ENCODE data around the gene KDM2B. TPM values are rescaled to one million over a fixed set of nuclear protein-coding genes. Genes with fewer than 3 reads are reported as not detected.

KDM2B gene
- total and polyA plus RNA-seq, 2 of the 8 experiments (the other 6 are each of a cell fraction or from before 2014, with no cell fraction given) = 111 to 162 TPM

GRCh38 chr12:121611306-121611705, 30.5 kb upstream of the KDM2B start:
- Histone ChIP-seq H3K27ac (ENCODE audit: low read depth, low read length) (no peak overlapping the region), H3K56ac (replicated peaks; ENCODE audit: insufficient read length, low read depth, low read length) (no peak overlapping the region), H3K14ac (ENCODE audit: insufficient read length) (no peak overlapping the region), H2AFZ (ENCODE audit: low read length) (no peak overlapping the region), H3K9me3 (ENCODE audit: insufficient read depth in 2 of 2, low read depth in 1 of 2, low read length in 1 of 2) (no peaks in the 10 kb centered on the region), H3K23me2 (ENCODE audit: low read depth, low read length) (no peaks in the 10 kb centered on the region), H2BK20ac (ENCODE audit: low read length) (no peak overlapping the region), H3K27me3 (replicated peaks in 1 of 4; ENCODE audit: control insufficient read depth in 3 of 4, extremely low read depth in 1 of 4, insufficient read depth in 3 of 4, low read length in 3 of 4) (no peaks in the 10 kb centered on the region), H4K91ac (replicated peaks; ENCODE audit: insufficient read length, low read length) (no peak overlapping the region), H4K5ac (ENCODE audit: insufficient read length, low read depth, low read length) (no peak overlapping the region), H3K18ac (ENCODE audit: extremely low read depth, low read length) (peak overlapping the region; percentile 41), H3K4me2 (ENCODE audit: insufficient read depth in 1 of 2, low read depth in 2 of 2, low read length in 2 of 2) (no peak overlapping the region), H3K79me2 (ENCODE audit: control insufficient read depth in 1 of 2, insufficient read depth in 2 of 2, low read length in 2 of 2) (no peaks in the 10 kb centered on the region), H3K36me3 (ENCODE audit: control insufficient read depth in 2 of 4, insufficient read depth in 4 of 4, low read length in 3 of 4) (no peaks in the 10 kb centered on the region), H2BK120ac (replicated peaks; ENCODE audit: low read depth, low read length) (no peak overlapping the region), H4K8ac (ENCODE audit: extremely low read depth, insufficient read depth, low read length) (no peak overlapping the region), H2BK12ac (ENCODE audit: low read depth, low read length) (no peak overlapping the region), H3K79me1 (ENCODE audit: low read depth, low read length) (no peaks in the 10 kb centered on the region), H2BK5ac (ENCODE audit: low read depth, low read length) (no peak overlapping the region), H3K9ac (replicated peaks in 1 of 4; ENCODE audit: extremely low read depth in 1 of 4, low read depth in 3 of 4, low read length in 3 of 4) (no peak overlapping the region), H3K23ac (ENCODE audit: insufficient read length) (no peak overlapping the region), H2BK15ac (ENCODE audit: low read length) (0 out of 2 replicates have a peak overlapping the region, but pooled peaks have one; percentile 96), H4K20me1 (replicated peaks in 1 of 2; ENCODE audit: control insufficient read depth in 1 of 2, insufficient read depth in 2 of 2, low read length in 2 of 2) (no peaks in the 10 kb centered on the region), H2AK5ac (ENCODE audit: low read depth, low read length) (no peak overlapping the region), H3K4ac (replicated peaks; ENCODE audit: insufficient read length, low read depth, low read length) (no peak overlapping the region), H3K4me3 (ENCODE audit: extremely low read depth in 1 of 4, insufficient read depth in 2 of 4, low read depth in 3 of 4, low read length in 4 of 4) (no peak overlapping the region), H3K4me1 (replicated peaks in 1 of 4; ENCODE audit: control insufficient read depth in 3 of 4, insufficient read depth in 4 of 4, low read length in 3 of 4) (peaks cover 0 to 6% (median 1%) of the 10 kb centered on the region in 4 experiments; a peak in 2 of 7 replicates)
- DNase-seq (ENCODE audit: low read depth in 1 of 2, low spot score in 2 of 2) = peak in 1 of 2 experiments; percentile 87
- ChIA-PET CTCF (ENCODE audit: partially characterized antibody) (interaction anchor here (1.4 to 2.5 kb wide), 6 partner anchors 9 to 58 kb away, joined by 5 to 12 read pairs (median 8); partner anchors contain the start of gene KDM2B), POLR2A (ENCODE audit: partially characterized antibody) (interaction anchor here (0.8 to 6.9 kb wide), 7 partner anchors 10 to 52 kb away, joined by 3 to 104 read pairs (median 17); partner anchors contain the start of genes KDM2B and ORAI1)
- FAIRE-seq = no peak
- 81% methylated on average over 2 of the region's 2 CpGs; no CpG with 5 or more reads in 1 of the 2 experiments for WGBS, 2 experiments (ENCODE audit: extremely low coverage in 1 of 2, insufficient coverage in 1 of 2, insufficient read length in 1 of 2, insufficient replicate concordance in 2 of 2, low coverage in 1 of 2, low lambda C conversion rate in 2 of 2, missing lambda C conversion rate in 1 of 2)
- no peak for TF ChIP-seq TBP (IDR thresholded peaks at IDR 0.05; ENCODE audit: low read depth, low read length)
- no peak for TF ChIP-seq HDAC6 (IDR thresholded peaks at IDR 0.05; ENCODE audit: low read depth, low read length)
- TF ChIP-seq MAFK (IDR thresholded peaks at IDR 0.05; ENCODE audit: low read depth, low read length) = no peak
- TF ChIP-seq SIN3A (conservative IDR thresholded peaks at IDR 0.05 in 1 of 2, IDR thresholded peaks at IDR 0.05 in 1 of 2; ENCODE audit: low read depth in 1 of 2, low read length in 2 of 2) = no peak
- TF ChIP-seq GTF2F1 (IDR thresholded peaks at IDR 0.05; ENCODE audit: borderline replicate concordance, low read depth, low read length) = no peak
- no peak for TF ChIP-seq CHD2 (IDR thresholded peaks at IDR 0.05; ENCODE audit: low read length)
- no peak for TF ChIP-seq CHD1 (IDR thresholded peaks at IDR 0.05; ENCODE audit: low read depth, low read length)
- no peak for TF ChIP-seq ZNF274 (IDR thresholded peaks at IDR 0.05; ENCODE audit: borderline replicate concordance, extremely low read depth, low read length)
- TF ChIP-seq NRF1 (IDR thresholded peaks at IDR 0.05; ENCODE audit: low read depth, low read length) = no peak
- TF ChIP-seq JUND (IDR thresholded peaks at IDR 0.05; ENCODE audit: low read length) = no peak
- no peak for TF ChIP-seq CTCF (IDR thresholded peaks at IDR 0.05; ENCODE audit: control extremely low read depth in 1 of 3, insufficient read depth in 1 of 3, low read depth in 1 of 3, low read length in 3 of 3)
- TF ChIP-seq KDM4A (IDR thresholded peaks at IDR 0.05; ENCODE audit: low read depth, low read length, severe bottlenecking) = no peak
